ENCODE data around the gene GPRC5C.

Gene GPRC5C

GRCh38 chr17:74415608-74416396 lies 16.1 kb upstream of the GPRC5C start:
- Histone ChIP-seq H3K4me3 (ENCODE audit: low read depth in 1 of 2, low read length in 1 of 2) (no peak overlapping the region), H3K27ac (no peak overlapping the region), H3K9me3 (no peaks in the 10 kb centered on the region), H3K36me3 (no peaks in the 10 kb centered on the region), H3K27me3 (peaks cover 8% of the 10 kb centered on the region), H3K4me1 (ENCODE audit: control insufficient read depth in 1 of 2, insufficient read depth in 1 of 2, low read depth in 1 of 2, low read length in 1 of 2) (no peaks in the 10 kb centered on the region)
- TF ChIP-seq, protein P1, sequence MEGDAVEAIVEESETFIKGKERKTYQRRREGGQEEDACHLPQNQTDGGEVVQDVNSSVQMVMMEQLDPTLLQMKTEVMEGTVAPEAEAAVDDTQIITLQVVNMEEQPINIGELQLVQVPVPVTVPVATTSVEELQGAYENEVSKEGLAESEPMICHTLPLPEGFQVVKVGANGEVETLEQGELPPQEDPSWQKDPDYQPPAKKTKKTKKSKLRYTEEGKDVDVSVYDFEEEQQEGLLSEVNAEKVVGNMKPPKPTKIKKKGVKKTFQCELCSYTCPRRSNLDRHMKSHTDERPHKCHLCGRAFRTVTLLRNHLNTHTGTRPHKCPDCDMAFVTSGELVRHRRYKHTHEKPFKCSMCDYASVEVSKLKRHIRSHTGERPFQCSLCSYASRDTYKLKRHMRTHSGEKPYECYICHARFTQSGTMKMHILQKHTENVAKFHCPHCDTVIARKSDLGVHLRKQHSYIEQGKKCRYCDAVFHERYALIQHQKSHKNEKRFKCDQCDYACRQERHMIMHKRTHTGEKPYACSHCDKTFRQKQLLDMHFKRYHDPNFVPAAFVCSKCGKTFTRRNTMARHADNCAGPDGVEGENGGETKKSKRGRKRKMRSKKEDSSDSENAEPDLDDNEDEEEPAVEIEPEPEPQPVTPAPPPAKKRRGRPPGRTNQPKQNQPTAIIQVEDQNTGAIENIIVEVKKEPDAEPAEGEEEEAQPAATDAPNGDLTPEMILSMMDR (IDR thresholded peaks at IDR 0.05) = no peak

- H3K4me3 ChIP-seq (ENCODE audit: low read depth in 1 of 2, low read length in 1 of 2) = no peak overlapping the region
- H3K36me3 ChIP-seq = no peaks in the 10 kb centered on the region
- no peak overlapping the region for H3K27ac ChIP-seq
- TF ChIP-seq, protein P1 (IDR thresholded peaks at IDR 0.05) = no peak
- peaks cover 8% of the 10 kb centered on the region for H3K27me3 ChIP-seq
- H3K9me3 ChIP-seq = no peaks in the 10 kb centered on the region
- H3K4me1 ChIP-seq (ENCODE audit: control insufficient read depth in 1 of 2, insufficient read depth in 1 of 2, low read depth in 1 of 2, low read length in 1 of 2) = no peaks in the 10 kb centered on the region
These were observed 14.5 kb upstream of the GPRC5C start for GRCh38 chr17:74417178-74418045.

- H3K4me1 ChIP-seq (ENCODE audit: control insufficient read depth in 1 of 2, insufficient read depth in 1 of 2, low read depth in 1 of 2, low read length in 1 of 2) = no peaks in the 10 kb centered on the region
- no peak overlapping the region for H3K27ac ChIP-seq
- H3K4me3 ChIP-seq (ENCODE audit: low read depth in 1 of 2, low read length in 1 of 2) = no peak overlapping the region
- H3K9me3 ChIP-seq = no peaks in the 10 kb centered on the region
- TF ChIP-seq, protein P1 (IDR thresholded peaks at IDR 0.05) = no peak
- peaks cover 14% of the 10 kb centered on the region for H3K27me3 ChIP-seq
- H3K36me3 ChIP-seq = no peaks in the 10 kb centered on the region
These were observed 11.9 kb upstream of the GPRC5C start for GRCh38 chr17:74419928-74420411.

DNA sequence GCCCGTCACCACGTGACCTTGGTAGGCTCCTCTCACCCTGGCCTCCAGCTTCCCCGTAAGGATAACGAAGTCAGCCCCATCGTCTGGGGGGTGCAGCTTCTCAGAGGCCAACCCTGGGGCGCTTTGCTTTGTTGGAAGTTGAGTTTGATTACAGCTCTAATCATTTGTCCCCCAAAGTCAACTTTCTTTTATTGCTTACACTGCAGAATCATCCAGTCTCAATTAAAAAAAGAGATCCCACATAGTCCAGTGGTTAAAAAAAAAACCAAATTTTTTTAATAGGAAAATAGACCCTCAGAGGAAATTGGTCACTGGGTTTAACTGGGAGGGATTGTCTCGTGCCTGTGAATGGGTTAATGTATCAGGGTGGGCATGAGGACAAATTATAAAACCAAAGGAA lies 7.8 kb upstream of the GPRC5C start:
- H3K4me1 ChIP-seq (ENCODE audit: control insufficient read depth in 1 of 2, insufficient read depth in 1 of 2, low read depth in 1 of 2, low read length in 1 of 2) = no peaks in the 10 kb centered on the region
- TF ChIP-seq, protein P1 (IDR thresholded peaks at IDR 0.05) = no peak

GRCh38 chr17:74424657-74425056 lies 7.2 kb upstream of the GPRC5C start:
- Histone ChIP-seq H3K4me1 (ENCODE audit: control insufficient read depth in 1 of 2, insufficient read depth in 1 of 2, low read depth in 1 of 2, low read length in 1 of 2) (no peaks in the 10 kb centered on the region), H3K9me3 (no peaks in the 10 kb centered on the region), H3K36me3 (no peaks in the 10 kb centered on the region), H3K27ac (no peak overlapping the region), H3K4me3 (ENCODE audit: low read depth in 1 of 2, low read length in 1 of 2) (no peak overlapping the region), H3K27me3 (peaks cover 51% of the 10 kb centered on the region)
- TF ChIP-seq, protein P1 (IDR thresholded peaks at IDR 0.05) = no peak

More for the DNA sequence above, 7.8 kb upstream of the GPRC5C start:
- H3K27me3 ChIP-seq = peaks cover 45% of the 10 kb centered on the region
- no peaks in the 10 kb centered on the region for H3K36me3 ChIP-seq
- no peak overlapping the region for H3K27ac ChIP-seq
- no peaks in the 10 kb centered on the region for H3K9me3 ChIP-seq
- no peak overlapping the region for H3K4me3 ChIP-seq (ENCODE audit: low read depth in 1 of 2, low read length in 1 of 2)
